ENCODE results near the gene TBC1D9B.

GRCh38 chr5:179840321-179840720, 67.4 kb downstream of the TBC1D9B start:
- TF ChIP-seq CTCF (IDR thresholded peaks at IDR 0.05; ENCODE audit: poor library complexity) (no peak), EZH2phosphoT487 (IDR thresholded peaks at IDR 0.05; ENCODE audit: low read depth, severe bottlenecking, unreplicated experiment) (no peak), EZH2 (IDR thresholded peaks at IDR 0.05; ENCODE audit: borderline replicate concordance) (no peak)

Measured in hepatocyte (in vitro differentiated cells).